Measurements from ENCODE around the gene FAF1.

DNA sequence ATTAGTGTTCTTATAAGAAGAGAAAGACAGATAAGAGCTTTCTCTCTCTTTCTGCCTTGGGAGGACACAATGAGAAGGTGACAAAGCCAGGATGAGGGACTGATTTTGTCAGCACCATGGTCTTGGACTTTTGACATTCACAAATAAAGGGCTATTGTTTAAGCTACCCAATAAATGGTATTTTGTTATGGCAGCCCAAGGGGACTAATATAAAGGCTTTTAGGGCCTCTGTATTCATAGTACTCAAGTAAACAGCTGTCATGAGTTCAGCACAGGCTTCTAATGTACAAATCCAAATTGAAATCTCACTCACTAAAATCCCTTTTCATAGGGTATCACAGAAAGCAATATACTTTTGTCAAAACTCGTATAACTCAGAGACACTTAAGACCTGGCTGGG is 242.7 kb downstream of the FAF1 start:
- TF ChIP-seq, protein P1, sequence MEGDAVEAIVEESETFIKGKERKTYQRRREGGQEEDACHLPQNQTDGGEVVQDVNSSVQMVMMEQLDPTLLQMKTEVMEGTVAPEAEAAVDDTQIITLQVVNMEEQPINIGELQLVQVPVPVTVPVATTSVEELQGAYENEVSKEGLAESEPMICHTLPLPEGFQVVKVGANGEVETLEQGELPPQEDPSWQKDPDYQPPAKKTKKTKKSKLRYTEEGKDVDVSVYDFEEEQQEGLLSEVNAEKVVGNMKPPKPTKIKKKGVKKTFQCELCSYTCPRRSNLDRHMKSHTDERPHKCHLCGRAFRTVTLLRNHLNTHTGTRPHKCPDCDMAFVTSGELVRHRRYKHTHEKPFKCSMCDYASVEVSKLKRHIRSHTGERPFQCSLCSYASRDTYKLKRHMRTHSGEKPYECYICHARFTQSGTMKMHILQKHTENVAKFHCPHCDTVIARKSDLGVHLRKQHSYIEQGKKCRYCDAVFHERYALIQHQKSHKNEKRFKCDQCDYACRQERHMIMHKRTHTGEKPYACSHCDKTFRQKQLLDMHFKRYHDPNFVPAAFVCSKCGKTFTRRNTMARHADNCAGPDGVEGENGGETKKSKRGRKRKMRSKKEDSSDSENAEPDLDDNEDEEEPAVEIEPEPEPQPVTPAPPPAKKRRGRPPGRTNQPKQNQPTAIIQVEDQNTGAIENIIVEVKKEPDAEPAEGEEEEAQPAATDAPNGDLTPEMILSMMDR (IDR thresholded peaks at IDR 0.05), result no peak
- TF ChIP-seq POLR2AphosphoS5 (IDR thresholded peaks at IDR 0.05) (no peak), POLR2A (IDR thresholded peaks at IDR 0.05) (no peak), EP300 (IDR thresholded peaks at IDR 0.05) (no peak)
